ENCODE data around the gene SEMA6D.

DNA sequence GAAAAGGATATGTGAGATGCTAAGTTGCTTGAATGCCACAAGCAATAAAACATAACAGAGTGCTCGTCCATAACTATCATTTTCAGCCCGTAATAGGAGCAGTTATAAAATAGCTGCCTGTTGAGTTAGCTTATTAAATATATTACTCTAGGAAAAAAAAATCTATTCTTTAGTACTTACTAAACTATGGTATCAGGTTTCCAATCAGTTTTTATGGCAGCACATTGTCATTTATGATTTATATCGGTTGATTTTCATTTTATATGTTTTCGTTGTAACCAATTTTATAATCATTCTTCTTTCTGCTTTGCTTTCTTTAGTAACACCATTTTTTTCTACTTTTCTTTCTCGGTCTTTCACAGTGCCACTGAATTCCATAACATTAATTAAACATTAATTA lies 51.9 kb downstream of the SEMA6D start:
- no peak for TF ChIP-seq CTCF (IDR thresholded peaks at IDR 0.05)
- no peak for TF ChIP-seq POLR2A (IDR thresholded peaks at IDR 0.05)
- TF ChIP-seq POLR2AphosphoS5 (IDR thresholded peaks at IDR 0.05): no peak

Measured in suprapubic skin (tissue), 4 donors.